Stimulated activated CD4-positive, alpha-beta T cell treated with anti-CD3 and anti-CD28 coated beads, Interleukin-1b, Interleukin-23, amount 100 ng/mL, for 24 hours (primary cell): ENCODE results near the gene IL21.
A peak's percentile ranks its signal among the peaks of the same experiment; 100 is the strongest.
"Not testable (repeated sequence)": the region's sequence is repeated elsewhere in the genome, so short reads cannot be mapped to it uniquely, and the experiment has no call there.

ENCODE experiments used
- DNase-seq, 4 experiments: peaks; one replicate each; pipeline ENCODE4 v3.0.0-alpha.2; 2020; ENCODE audit warnings: low read depth in 4 of 4, low spot score in 1 of 4

IL21 gene

DNA sequence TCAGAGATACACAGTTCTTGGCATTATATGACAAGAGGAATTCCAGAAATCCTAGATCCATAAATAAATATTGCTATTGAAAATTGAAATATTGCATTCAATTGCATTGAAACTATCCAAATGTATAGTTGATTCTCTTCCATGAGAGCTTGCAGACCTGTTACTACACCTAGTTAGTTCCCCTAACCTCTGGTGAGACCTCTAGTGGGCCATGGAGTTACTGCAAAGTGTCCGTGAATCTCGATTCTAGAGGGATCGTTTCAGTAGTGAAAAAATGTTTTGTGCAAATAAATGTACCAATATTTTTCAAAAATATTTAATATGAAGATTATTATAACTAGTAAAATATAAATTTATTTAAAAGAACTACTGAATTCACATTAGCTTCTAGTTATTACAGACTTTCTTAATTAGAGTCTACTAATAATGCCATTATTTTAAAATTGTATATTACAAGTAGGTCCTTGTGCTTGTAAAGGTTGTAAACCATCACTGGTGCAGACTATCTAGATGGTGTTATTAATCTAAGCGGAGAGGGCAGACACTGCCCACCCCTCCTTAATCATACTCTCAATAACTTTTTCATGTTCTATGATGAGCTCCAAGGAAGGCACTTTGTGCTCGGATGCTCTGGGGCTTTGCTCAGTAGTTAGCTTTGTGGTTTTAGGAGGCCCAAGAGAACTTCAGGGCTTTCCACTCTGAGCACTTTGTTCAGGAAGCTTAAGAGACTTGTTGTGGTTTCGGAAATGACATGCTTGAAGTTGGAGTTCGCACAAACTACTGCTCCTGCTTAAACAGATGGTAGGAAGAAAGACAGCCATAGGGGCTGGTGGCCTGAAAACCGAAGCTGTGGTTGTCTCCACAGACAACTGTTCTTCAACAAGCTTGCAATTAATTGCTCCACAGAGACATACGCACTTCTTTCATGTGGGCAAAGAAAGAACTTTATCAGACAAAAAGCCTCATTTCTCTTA is 42.8 kb downstream of the IL21 start:
- peak in 3 of 4 experiments; percentile 40 to 62 (median 52) for DNase-seq

DNA sequence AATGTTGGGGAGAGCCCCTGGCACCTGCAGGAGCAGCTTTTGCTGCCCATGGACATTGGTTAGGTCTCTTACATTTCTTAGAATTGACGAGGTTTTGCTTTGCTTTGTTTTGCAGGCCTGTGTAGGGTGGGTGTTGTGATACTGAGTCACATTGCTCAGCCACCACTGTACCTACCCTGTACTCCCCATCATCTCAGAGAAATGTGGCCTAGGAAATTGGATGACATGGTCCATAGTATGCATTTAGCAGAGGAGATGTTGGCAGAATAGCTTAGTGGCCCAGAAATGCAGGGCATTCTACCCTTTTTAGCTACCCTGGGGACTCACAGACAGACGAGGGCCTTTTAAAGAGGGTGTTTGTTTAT is 43.7 kb downstream of the IL21 start:
- no peak for DNase-seq

DNA sequence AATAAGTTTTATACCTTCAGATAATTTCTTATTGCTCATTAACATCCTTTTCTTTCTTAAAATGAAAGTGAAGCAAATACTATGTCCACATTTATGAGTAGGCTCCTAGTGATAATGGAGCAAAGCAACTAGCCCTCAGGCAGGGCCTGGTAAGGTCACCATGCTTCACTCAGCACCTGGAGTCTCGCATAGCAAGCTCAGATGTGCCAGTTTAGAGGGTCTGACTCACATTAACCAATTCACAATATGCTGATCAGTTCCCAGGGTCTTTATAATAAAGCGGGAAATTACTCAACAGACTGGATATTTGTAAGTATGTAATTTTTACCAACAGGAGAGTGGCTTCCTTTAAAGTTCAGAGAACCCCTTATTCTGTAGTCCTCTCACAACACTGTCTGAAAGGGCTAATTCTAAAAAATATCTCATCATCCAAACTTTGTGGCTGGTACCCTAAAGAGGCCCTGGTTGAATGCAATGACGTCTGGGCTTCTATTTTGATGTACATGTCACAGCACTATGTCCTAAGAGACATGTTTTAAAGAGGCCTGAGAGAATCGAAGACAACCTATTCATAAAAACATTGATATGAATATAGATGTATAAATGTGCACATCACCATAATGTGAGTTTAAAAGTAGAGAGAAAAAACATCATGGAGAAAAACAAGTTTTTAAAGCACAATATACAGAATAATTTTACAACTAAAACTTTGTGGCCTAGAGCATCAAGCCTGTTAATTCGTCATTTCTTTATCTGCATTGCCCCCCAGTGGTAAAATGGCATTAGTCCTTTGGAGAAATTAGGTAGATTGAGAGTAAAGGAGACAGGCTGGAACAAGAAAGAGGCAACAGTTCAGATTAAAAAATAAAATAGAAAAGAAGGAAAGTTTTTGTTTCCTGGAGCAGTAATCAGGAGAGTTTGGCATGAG is 44.3 kb downstream of the IL21 start:
- DNase-seq: no peak

DNA sequence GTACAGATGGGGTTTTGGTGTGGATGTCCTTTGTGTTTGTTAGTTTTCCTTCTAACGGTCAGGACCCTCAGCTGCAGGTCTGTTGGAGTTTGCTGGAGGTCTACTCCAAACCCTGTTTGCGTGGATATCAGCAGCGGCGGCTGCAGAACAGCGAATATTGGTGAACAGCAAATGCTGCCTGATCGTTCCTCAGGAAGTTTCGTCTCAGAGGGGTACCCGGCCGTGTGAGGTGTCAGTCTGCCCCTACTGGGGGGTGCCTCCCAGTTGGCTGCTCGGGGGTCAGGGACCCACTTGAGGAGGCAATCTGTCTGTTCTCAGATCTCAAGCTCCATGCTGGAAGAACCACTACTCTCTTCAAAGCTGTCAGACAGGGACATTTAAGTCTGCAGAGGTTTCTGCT is 46.5 kb downstream of the IL21 start:
- not testable (repeated sequence) for DNase-seq

DNA sequence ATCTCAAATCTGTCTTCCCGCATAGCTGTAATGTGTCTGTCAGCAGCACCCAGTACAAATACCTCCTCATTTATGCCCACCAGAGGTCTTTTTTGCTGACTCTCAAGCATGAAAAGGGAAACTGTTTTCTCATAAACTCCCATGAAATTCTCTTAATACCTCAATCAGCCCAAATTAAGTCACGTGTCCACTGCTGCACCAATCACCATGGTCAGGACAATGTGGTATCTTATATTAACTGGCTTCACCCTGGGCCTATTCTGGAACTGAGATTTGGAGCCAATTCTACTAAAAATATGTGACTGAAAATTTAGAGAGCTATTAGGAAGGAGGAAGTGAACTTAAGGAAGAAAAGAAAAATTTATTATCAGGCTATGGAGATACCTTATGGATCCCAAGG is 58.4 kb downstream of the IL21 start:
- DNase-seq: no peak
